ENCODE measurements around the gene TSHZ3. TPM values are rescaled to one million over a fixed set of nuclear protein-coding genes. Genes with fewer than 3 reads are reported as not detected.

Gene TSHZ3
- total and polyA plus RNA-seq, 12 donors, result 2.6 to 9.3 (median 7.8) TPM

- TF ChIP-seq POLR2A (IDR thresholded peaks at IDR 0.05) (no peak), CTCF (IDR thresholded peaks at IDR 0.05) (no peak)
- Histone ChIP-seq H3K27ac (no peak overlapping the region), H3K36me3 (replicated peaks in 1 of 2) (no peaks in the 10 kb centered on the region), H3K27me3 (peaks cover 7% of the 10 kb centered on the region), H3K4me1 (replicated peaks in 1 of 2) (peaks cover 0 to 4% of the 10 kb centered on the region in 2 donors), H3K9me3 (replicated peaks in 1 of 3) (no peaks in the 10 kb centered on the region), H3K4me3 (no peak overlapping the region)
- intact Hi-C loops (cut with DNase I), result no loop called here
- DNase-seq, result peak in 1 of 7 donors; percentile 5
- 88 to 100% (median 92%) methylated on average over 5 of the region's 5 CpGs for WGBS, 4 donors
These were observed 12.5 kb upstream of the TSHZ3 start for GRCh38 chr19:31361728-31362127.

GRCh38 chr19:31357315-31357673 lies 8.1 kb upstream of the TSHZ3 start:
- no peak for DNase-seq
- Histone ChIP-seq H3K4me1 (replicated peaks in 1 of 2) (peaks cover 0 to 5% of the 10 kb centered on the region in 2 donors), H3K36me3 (replicated peaks in 1 of 2) (no peaks in the 10 kb centered on the region), H3K4me3 (no peak overlapping the region), H3K9me3 (replicated peaks in 1 of 3) (no peaks in the 10 kb centered on the region), H3K27me3 (peaks cover 28% of the 10 kb centered on the region), H3K27ac (no peak overlapping the region)
- WGBS, 4 donors, result 46 to 87% (median 59%) methylated on average over 3 to 10 of the region's 10 CpGs
- intact Hi-C loops (cut with DNase I), result loop anchor here (10.0 kb wide), 2 partner anchors 562 to 682 kb away; no protein-coding TSS in a partner anchor
- TF ChIP-seq CTCF (IDR thresholded peaks at IDR 0.05), result peak in 1 of 6 experiments; percentile 40
- TF ChIP-seq POLR2A (IDR thresholded peaks at IDR 0.05), result no peak

- peak in 5 of 6 experiments; percentile 29 to 61 (median 52) for TF ChIP-seq CTCF (IDR thresholded peaks at IDR 0.05)
- no peak for TF ChIP-seq POLR2A (IDR thresholded peaks at IDR 0.05)
- no peaks in the 10 kb centered on the region for H3K36me3 ChIP-seq (replicated peaks in 1 of 2)
- peak in 3 of 7 donors; percentile 47 to 55 (median 48) for DNase-seq
- 15 to 32% (median 19%) methylated on average over 9 to 33 of the region's 33 CpGs for WGBS, 4 donors
- H3K27ac ChIP-seq, result no peak overlapping the region
- no peak overlapping the region for H3K4me3 ChIP-seq
- intact Hi-C loops (cut with DNase I), result loop anchor here (10.0 kb wide), 2 partner anchors 562 to 682 kb away; no protein-coding TSS in a partner anchor
- H3K27me3 ChIP-seq, result peaks cover 28% of the 10 kb centered on the region
- peaks cover 0 to 9% of the 10 kb centered on the region in 2 donors for H3K4me1 ChIP-seq (replicated peaks in 1 of 2)
- no peaks in the 10 kb centered on the region for H3K9me3 ChIP-seq (replicated peaks in 1 of 3)
These were observed 7.5 kb upstream of the TSHZ3 start for GRCh38 chr19:31356587-31357314.

- Histone ChIP-seq H3K4me3 (no peak overlapping the region), H3K27me3 (peaks cover 28% of the 10 kb centered on the region), H3K9me3 (replicated peaks in 1 of 3) (no peaks in the 10 kb centered on the region), H3K4me1 (replicated peaks in 1 of 2) (peaks cover 0 to 12% of the 10 kb centered on the region in 2 donors), H3K36me3 (replicated peaks in 1 of 2) (no peaks in the 10 kb centered on the region), H3K27ac (no peak overlapping the region)
- intact Hi-C loops (cut with DNase I), result loop anchor here (10.0 kb wide), 2 partner anchors 561 to 681 kb away; no protein-coding TSS in a partner anchor
- DNase-seq, result no peak
- TF ChIP-seq POLR2A (IDR thresholded peaks at IDR 0.05) (no peak), CTCF (IDR thresholded peaks at IDR 0.05) (no peak)
- 37 to 62% (median 46%) methylated on average over 21 to 22 of the region's 22 CpGs for WGBS, 4 donors
These were observed 6.5 kb upstream of the TSHZ3 start for GRCh38 chr19:31355665-31356289.
